Hair follicle dermal papilla cell (primary cell): ENCODE measurements around the gene UGT1A1. TPM values are rescaled to one million over a fixed set of nuclear protein-coding genes. Genes with fewer than 3 reads are reported as not detected.

Experiments used
- total RNA-seq: library from RNA; depleted of rRNA; stranded (reverse); fragments of >200 nt; gene quantifications from 2 replicates; pipeline ENCODE4 v1.2.3, GENCODE V29; 2012

The UGT1A1 gene
- total RNA-seq: not detected in 2 replicates

DNA sequence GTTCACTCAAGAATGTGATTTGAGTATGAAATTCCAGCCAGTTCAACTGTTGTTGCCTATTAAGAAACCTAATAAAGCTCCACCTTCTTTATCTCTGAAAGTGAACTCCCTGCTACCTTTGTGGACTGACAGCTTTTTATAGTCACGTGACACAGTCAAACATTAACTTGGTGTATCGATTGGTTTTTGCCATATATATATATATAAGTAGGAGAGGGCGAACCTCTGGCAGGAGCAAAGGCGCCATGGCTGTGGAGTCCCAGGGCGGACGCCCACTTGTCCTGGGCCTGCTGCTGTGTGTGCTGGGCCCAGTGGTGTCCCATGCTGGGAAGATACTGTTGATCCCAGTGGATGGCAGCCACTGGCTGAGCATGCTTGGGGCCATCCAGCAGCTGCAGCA is at the start of gene UGT1A1:
TSS of gene UGT1A1 (plus strand) at position 228 of the 400 bp plus-strand sequence. CDS start at position 246, 18 bp downstream.

DNA sequence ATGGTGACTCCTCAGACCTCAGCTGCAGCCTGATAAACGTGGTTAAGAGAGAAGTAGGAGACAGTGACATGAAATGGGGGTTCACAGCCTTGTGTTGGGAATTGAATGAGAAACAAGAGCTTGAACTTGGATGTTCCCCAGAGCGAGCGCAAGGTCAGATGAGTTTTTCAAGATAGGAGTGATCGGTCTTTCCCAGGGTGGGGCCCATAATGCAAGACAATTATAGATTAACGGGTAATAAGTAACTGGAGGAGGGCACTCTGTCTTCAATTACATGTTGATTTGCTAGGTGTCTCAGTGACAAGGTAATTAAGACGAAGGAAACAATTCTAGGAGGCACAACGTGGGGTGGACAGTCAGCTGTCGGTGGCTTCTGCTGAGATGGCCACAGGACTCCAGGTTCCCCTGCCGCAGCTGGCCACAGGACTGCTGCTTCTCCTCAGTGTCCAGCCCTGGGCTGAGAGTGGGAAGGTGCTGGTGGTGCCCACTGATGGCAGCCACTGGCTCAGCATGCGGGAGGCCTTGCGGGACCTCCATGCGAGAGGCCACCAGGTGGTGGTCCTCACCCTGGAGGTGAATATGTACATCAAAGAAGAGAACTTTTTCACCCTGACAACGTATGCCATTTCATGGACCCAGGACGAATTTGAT is 47.3 kb upstream of the UGT1A1 start, which contains the start of gene UGT1A5:
TSS of gene UGT1A5 (plus strand) at position 297 of the 651 bp plus-strand sequence. CDS start at position 382, 85 bp downstream.

DNA sequence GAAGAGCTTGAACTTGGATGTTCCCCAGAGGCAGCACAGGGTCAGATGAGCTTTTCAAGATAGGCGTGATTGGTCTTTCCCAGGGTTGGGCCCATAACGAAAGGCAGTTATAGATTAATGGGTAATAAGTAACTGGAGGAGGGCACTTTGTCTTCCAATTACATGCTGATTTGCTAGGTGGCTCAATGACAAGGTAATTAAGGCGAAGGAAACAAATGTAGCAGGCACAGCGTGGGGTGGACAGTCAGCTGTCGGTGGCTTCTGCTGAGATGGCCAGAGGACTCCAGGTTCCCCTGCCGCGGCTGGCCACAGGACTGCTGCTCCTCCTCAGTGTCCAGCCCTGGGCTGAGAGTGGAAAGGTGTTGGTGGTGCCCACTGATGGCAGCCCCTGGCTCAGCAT is 41.5 kb upstream of the UGT1A1 start, which contains the start of gene UGT1A4:
TSS of gene UGT1A4 (plus strand) at position 185 of the 400 bp plus-strand sequence. CDS start at position 270, 85 bp downstream.

DNA sequence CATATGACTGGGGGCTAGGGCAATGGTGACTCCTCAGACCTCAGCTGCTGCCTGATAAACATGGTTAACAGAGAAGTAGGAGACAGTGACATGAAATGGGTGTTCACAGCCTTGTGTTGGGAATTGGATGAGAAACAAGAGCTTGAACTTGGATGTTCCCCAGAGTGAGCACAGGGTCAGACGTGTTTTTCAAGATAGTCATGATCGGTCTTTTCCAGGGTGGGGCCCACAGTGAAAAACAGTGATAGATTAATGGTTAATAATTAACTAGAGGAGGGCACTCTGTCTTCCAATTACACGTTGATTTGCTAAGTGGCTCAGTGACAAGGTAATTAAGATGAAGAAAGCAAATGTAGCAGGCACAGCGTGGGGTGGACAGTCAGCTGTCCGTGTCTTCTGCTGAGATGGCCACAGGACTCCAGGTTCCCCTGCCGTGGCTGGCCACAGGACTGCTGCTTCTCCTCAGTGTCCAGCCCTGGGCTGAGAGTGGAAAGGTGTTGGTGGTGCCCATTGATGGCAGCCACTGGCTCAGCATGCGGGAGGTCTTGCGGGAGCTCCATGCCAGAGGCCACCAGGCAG is 31.3 kb upstream of the UGT1A1 start, which contains the start of gene UGT1A3:
TSS of gene UGT1A3 (plus strand) at position 320 of the 579 bp plus-strand sequence. CDS start at position 405, 85 bp downstream.

DNA sequence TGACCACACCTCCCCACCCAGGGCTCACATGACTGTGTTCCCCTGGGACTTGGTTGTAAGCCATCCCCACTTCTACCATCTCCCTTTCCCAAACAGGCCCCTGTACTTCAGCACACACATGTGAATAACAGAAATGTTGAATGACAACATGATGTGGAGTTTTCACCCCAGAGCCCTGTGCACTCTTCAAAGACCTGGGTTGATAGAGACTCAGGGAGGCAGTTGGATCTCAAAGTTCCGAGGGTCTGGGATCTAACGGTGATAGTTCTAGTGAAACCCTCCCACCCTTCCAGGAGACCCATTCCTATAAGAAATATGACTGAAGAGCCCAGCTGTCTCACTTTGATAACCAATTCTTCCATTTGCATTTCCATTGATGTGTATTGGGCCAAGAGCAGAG is 18.0 kb downstream of the UGT1A1 start, which contains the start of gene MROH2A:
TSS of gene MROH2A (plus strand) at position 301 of the 400 bp plus-strand sequence. CDS start 1,029 bp downstream, outside the sequence.

Other genes starting within 250 kb of the UGT1A1 start
- gene USP40, start 193.5 kb upstream of the UGT1A1 start, total RNA-seq: 36.5 and 36.6 TPM in 2 replicates
- gene UGT1A8, start 142.6 kb upstream of the UGT1A1 start, total RNA-seq: not detected in 2 replicates
- gene UGT1A10, start 123.8 kb upstream of the UGT1A1 start, total RNA-seq: not detected in 2 replicates
- not detected in 2 replicates for gene UGT1A9, start 88.4 kb upstream of the UGT1A1 start, total RNA-seq
- gene UGT1A7, start 78.4 kb upstream of the UGT1A1 start, total RNA-seq: not detected in 2 replicates
- not detected in 2 replicates for gene UGT1A6, start 67.4 kb upstream of the UGT1A1 start, total RNA-seq
- gene UGT1A5, start 47.4 kb upstream of the UGT1A1 start, total RNA-seq: not detected in 2 replicates
- not detected in 2 replicates for gene UGT1A4, start 41.5 kb upstream of the UGT1A1 start, total RNA-seq
- gene UGT1A3, start 31.2 kb upstream of the UGT1A1 start, total RNA-seq: not detected in 2 replicates
- gene MROH2A, start 18.1 kb downstream of the UGT1A1 start, total RNA-seq: not detected in 2 replicates
- 2.6 and 2.8 TPM in 2 replicates for gene HJURP, start 94.3 kb downstream of the UGT1A1 start, total RNA-seq
- gene TRPM8, start 157.1 kb downstream of the UGT1A1 start, total RNA-seq: 0.24 and 0.97 TPM in 2 replicates